HG03439 (cell line): ENCODE data around the gene ZNF273.

Experiments used
- ATAC-seq: cut with Tn5 transposase; IDR thresholded peaks from one replicate; pipeline ENCODE4 v1.9.1; 2021; ENCODE audit warnings: mild to moderate bottlenecking, moderate library complexity; ENCODE audit not compliant: unreplicated experiment

Gene ZNF273

DNA sequence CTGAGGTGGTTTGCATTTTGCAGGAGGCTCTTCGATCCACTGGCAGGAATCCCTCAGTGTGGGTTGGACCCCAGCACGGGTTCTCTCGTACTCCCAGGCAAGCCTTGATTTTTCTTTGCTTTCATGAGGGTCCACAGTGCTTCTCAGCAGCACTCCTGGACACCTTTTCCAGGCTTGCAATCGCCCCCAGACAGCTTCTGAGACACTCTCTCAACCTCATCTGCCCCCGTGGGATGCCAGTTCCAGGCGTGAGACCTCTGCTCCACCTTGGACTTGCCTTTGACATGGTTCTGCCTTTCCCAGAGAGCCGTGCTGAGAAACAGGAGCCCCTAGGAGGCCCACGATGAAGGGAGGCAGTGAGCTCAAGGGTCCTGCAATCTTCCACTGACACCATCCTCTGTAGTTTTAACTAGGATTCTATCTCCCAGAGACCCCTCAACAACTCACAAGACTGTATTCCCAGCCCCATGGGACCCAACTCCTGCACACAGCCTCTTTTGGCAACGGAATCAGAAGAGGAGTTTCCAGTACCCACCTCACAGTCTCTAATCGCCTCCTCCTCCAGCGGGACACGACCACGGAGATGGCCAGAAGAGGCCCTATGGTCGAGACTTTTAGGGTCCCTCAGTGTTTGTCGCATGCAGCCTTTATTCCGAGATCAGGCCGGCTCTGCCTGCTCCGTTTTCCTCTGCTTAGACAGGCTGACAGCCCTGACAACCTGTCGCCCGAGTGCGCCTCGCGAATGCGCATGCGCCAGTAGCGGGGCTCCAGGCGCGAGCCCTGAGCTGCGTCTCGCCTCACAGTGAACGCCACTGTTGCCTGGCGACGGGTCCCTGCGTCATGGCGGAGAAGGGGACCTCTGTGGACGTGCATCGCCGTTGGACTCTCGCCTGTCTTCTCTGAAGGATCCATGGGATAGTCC is 26.0 kb upstream of the ZNF273 start:
- no peak for ATAC-seq

DNA sequence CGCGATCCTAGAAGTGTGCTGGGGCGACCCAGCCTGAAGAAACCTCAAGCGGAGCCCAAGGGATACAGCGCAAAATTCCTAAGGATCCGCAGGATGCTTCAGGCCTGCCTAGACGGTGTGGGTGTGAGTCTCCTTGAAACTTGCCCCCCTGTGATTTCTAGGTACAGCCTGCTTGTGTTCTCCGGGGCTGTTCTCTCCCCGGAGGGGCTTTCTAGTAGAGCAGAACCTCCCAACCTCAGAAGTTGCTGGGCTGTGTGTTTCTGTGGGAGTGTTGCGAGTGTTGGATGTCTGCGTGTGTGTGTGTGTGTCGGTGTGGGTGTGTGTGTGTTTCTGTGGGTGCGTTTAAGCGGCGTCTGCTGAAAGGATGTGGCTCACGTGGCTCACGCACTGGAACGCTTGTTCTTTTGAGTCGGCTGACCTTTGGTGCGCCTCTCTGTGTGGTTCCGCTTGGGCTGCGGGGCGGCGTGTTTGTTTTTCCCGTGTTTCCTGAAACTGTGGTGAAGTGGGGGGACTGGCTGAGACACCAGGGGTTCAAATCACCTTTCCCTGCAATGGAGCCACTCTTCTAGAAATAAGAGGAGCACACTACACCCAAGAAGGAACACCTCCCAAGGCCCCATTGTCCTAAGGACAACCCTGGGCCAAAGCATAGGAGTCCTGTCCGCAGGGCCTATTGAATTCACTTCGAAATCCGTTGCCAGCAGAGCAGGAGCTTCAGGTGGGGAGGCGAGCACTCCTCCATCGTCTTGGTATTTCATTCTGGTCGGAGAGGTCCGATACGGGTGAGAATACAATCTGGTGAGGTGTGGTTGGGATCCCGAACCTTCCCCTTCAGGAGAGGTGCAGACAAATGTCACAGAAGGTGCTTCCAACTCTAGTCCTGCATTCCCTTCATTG is 25.1 kb upstream of the ZNF273 start:
- ATAC-seq: no peak

- ATAC-seq: no peak
These were observed 24.4 kb upstream of the ZNF273 start for GRCh38 chr7:64878684-64879083.

- ATAC-seq: no peak
These were observed 23.9 kb upstream of the ZNF273 start for GRCh38 chr7:64879086-64879730.

DNA sequence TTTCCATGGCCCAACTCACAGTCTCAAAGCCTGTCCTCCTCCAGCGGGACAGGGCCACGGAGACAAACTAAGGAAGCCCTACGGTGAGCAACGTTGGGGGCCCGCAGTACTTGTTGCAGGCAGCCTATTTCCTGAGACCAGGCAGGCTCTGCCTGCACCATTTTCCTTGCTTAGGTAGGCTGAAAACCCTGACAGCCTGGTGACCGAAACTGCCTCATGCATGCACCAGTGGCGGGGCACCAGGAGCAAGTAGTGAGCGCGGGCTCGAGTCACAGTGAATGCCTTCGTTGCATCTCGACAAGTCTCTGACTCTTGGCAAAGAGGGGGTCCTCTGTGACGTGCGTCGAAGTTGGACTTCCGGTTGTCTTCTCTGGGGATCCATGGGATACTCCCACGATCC is 23.3 kb upstream of the ZNF273 start:
- ATAC-seq: no peak

- no peak for ATAC-seq
These were observed 22.5 kb upstream of the ZNF273 start for GRCh38 chr7:64880322-64881297.

DNA sequence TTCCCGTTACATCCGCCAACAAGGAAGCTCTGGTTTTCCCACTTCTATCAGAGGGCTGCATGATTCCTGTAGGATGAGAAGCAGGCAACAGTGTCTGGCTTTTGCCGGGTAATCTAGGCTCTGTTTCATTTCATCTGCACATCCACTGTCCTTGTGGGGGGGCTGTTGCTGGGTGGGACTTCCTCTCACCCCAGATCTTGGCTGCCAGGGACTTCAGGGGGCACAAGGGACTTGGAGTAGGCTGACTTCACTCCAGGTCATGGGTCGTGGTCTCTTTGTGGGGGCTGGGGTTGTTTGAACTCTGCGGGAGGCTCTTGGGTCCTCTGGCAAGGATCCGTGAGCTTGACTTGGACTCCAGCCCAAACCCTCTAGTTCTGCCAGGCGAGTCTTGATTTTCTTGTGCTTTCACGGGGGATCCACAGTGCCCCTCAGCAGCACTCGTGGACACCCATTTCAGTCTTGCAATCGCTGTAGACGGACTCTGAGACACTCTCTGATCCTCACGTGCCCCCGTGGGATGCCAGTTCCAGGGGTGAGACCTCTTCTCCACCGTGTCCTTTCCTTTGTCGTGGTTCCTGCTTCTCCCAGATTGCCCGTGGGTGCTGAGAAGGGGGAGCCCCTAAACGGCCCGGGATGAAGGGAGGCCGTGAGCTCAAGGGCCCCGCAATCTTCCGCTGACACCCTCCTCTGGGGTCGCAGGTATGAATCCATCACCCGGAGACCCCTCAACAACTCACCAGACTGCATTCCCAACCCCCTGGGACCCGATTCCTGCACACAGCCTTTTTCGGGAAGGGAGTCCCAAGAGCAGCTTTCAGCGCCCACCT is 21.4 kb upstream of the ZNF273 start:
- ATAC-seq: no peak

DNA sequence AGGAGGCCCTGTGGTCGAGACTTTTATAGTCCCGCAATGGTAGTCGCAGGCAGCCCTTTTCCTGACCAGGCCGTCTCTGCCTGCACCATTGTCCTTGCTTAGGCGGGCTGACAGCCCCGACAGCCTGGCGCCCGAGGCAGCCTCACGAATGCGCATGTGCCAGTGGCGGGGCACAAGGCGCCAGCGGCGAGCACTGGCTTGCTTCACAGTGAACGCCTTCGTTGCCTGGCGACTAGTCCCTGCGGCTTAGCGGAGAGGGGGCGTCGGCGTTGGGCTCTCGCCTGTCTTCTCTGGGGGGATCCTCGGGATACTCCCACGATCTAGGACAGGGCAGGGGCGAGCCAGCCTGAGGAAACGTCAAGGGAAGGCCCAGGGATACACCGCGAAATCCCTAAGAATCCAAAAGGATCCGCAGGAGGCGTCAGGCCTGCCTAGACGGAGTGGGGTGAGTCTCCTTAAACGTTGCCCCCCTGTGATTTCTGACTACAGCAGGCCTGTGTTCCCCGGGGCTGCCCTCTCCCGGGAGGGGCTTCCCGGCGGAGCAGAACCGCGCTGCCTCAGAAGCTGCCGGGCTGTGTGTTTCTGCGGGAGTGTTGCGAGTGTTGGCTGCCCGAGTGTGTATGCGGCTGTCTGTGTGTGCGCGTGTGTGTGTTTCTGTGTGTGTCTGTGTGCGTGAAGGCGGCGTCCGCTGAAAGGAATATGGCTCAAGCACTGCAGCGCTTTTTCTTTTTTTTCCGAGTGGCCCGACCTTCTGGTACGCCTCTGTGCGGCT is 20.5 kb upstream of the ZNF273 start:
- ATAC-seq: no peak

GRCh38 chr7:64883113-64883905 is 19.8 kb upstream of the ZNF273 start:
- ATAC-seq: no peak

DNA sequence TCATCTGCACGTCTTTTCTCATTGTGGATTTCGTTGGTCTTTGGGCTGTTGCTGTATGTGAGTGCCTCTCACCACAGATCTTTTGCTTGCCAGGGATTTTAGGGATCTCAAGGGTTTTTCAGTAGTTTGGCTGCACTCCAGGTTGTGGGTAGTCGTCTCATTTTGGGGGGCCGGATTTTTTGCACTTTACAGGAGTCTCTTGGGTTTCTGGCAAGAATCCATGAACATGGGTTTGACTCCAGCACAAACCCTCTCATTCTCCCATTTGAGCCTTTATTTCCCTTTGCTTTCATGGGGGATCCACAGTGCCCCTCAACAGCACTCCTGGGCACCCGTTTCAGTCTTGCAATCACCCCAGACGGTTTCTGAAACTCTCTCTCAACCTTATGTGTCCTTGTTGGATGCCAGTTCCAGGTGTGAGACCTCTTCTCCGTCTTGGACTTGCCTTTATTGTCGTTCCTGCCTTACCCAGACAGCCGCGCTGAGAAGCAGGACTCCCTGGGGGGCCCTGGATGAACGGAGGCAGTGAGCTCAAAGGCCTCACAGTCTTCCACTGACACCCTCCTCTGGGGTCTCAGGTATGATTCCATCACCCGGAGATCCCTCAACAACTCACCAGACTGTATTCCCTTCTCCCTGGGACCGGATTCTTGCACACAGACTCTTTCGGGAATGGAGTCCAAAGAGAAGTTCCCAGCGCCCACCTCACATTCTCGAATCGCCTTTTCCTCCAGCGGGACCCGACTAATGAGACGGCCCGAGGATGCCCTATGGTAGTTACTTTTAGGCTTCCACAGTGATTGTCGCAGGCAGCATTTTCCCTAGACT is 18.8 kb upstream of the ZNF273 start:
- ATAC-seq: no peak

GRCh38 chr7:64884913-64885370 is 18.1 kb upstream of the ZNF273 start:
- no peak for ATAC-seq

DNA sequence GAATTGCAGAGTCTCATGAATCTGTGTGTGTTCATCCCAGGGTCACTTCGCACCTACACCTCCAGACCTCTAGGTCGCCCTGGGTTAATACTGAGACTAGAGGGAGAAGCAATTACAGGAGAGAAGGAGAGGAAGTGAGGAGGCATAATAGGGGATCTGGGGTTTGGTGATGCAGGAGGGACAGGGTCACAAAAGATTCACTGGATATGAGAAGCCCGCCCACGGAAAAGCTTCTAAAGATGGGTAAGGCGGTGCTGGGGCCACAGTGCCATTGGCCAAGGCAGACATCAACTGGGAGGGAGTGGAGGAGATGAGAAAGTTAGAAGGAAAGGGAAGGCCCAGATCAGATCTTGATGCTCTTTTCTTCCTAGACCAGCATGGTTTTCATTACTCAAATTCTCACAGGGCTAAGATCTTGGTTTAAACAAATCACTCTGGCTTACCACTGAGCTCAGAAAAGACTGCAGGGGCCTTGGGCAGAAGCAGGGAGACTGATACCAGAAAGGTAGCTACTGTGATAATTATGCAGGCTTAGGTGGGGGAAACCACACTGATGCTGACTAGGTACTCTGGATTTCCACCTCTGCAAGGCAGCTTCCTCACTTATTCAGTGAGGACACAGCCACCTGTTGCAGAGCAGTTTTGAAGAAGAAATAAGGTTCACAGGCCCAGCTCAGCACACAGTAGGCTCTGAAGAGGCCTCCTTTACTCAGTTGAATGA is 17.4 kb upstream of the ZNF273 start:
- ATAC-seq: no peak

- no peak for ATAC-seq
These were observed 16.0 kb upstream of the ZNF273 start for GRCh38 chr7:64886956-64887545.

GRCh38 chr7:64887756-64888508 is 15.1 kb upstream of the ZNF273 start:
- no peak for ATAC-seq

DNA sequence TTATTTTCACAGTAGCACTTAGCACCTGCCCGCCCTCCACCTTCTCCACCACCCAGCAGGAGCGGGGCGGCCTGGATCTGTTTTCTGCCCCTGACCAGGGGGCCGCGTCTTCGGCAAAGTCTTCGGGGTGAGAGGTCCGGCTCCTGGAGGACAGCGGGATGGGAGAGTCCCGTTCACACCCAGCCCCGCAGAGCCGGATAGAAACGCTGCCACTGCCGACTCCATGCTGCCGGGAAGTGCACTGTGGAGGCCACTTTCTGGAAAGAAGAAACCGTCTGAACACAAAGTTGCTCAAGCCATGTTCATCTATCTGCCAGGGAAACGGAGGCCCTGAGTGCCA is 14.5 kb upstream of the ZNF273 start:
- no peak for ATAC-seq
